GM13976 (cell line): ENCODE data around the gene SFXN5.

Experiments used
- DNase-seq: peaks from one replicate; pipeline ENCODE4 v3.0.0; 2012; ENCODE audit warnings: low spot score
- in situ Hi-C: fragments of 300-500 bp; cut with MboI; formaldehyde crosslinking; loops from one replicate; pipeline ENCODE4 v1.12.0; 2022; ENCODE audit warnings: low sequenced_read_pairs, mixed read lengths, inconsistent platforms; ENCODE audit not compliant: unreplicated experiment
- TF ChIP-seq, protein P1 (sequence below): IDR thresholded peaks from 2 replicates; pipeline ENCODE4 v1.5.1; 2012; ENCODE audit warnings: borderline replicate concordance, mild to moderate bottlenecking; ENCODE audit not compliant: insufficient read depth; ENCODE audit errors: extremely low read depth, missing control alignments, control extremely low read depth

SFXN5 gene

DNA sequence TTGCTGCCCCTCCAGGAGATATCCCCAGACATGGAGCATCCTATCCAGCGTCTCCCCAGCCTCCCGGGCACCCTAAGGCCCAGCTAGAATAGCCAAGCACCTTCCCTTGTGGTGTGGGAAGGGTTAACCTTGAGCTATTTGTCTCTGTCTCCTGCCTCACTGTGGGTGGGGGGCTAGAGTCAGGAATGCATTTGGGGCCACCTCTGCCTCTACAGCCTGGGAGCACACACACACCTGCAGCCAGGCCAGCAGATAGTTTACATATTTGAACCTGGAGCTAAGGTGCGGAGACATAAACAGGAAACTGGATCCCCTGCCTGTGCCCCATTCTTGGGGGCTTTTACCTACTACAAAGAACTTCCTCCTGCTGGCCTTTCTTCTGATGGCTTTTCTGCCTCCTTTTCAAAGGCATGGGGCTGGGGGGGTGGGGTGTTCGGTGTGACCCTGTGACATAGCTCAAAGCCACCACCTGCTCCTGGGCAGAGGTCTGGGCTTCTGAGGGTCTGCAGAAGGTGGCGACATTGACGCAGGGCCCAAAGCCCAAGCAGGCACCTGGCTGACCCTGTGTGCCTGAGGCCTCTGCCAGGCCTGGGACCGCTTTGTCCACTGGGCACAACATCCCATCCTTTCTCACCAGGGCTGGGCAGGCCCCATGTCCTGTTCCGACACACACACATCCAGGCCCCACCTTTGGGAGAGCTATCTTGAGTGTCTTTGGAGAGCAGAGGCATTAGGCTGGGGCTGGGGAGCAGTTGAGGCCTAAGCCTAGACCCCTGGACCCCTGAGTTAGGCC, 120.0 kb downstream of the SFXN5 start:
- in situ Hi-C loops, result no loop called here
- no peak for DNase-seq
- TF ChIP-seq, protein P1, sequence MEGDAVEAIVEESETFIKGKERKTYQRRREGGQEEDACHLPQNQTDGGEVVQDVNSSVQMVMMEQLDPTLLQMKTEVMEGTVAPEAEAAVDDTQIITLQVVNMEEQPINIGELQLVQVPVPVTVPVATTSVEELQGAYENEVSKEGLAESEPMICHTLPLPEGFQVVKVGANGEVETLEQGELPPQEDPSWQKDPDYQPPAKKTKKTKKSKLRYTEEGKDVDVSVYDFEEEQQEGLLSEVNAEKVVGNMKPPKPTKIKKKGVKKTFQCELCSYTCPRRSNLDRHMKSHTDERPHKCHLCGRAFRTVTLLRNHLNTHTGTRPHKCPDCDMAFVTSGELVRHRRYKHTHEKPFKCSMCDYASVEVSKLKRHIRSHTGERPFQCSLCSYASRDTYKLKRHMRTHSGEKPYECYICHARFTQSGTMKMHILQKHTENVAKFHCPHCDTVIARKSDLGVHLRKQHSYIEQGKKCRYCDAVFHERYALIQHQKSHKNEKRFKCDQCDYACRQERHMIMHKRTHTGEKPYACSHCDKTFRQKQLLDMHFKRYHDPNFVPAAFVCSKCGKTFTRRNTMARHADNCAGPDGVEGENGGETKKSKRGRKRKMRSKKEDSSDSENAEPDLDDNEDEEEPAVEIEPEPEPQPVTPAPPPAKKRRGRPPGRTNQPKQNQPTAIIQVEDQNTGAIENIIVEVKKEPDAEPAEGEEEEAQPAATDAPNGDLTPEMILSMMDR, result no peak

DNA sequence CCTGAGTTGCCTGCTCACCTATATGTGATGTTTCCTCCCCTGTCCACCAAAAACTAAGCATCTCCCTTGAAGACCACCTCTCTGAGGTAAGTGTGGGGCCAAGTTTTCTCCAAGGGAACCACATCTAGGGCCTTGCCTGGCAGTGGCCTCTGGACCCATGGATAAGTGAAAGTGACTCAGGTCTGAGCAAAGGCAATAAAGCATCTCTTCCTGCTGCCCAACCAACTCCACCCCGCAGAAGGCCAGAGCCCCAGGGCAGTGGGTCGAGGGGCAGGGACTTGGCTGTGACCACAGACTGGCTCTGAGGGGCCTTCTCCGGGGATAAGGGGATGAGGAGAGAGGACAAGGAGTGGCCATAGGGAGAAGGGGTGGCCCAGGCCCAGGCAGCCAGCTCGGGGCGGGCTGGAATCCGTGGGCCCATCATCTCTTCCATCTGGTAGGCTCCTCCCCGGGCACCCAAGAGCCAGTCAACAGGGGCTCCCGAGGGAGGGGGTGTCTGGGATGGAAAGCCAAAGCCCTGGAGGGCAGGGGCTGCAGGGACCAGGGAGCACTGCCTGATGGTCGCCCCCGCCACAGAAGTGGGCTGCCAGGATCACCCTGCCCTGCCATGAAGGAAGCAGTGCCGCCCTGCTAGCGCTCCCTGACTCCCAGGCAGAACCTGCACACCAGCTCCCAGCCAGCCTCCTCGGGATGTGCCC, 120.8 kb downstream of the SFXN5 start:
- DNase-seq, result no peak
- TF ChIP-seq, protein P1, result no peak
- in situ Hi-C loops, result no loop called here

DNA sequence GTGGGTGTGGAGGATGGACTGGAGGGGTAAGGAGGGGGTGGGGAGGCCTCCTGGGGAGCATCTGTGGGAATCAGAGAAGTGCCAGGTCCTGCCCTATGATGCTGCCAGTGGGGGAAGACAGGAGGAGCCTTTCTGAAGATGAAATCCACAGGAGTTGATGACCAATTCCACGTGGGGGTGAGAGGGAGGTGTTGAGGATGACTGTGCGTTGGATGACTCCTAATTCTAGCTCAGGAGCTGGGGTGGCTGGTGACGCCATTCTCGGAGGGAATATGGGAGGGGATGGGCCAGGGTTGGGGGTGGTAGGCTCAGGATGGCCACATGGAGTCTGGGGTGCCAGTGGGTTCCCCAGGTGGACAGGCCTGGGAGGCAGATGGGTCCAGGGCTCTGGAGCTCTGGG, 121.9 kb downstream of the SFXN5 start:
- in situ Hi-C loops, result no loop called here
- no peak for DNase-seq
- TF ChIP-seq, protein P1, result no peak

DNA sequence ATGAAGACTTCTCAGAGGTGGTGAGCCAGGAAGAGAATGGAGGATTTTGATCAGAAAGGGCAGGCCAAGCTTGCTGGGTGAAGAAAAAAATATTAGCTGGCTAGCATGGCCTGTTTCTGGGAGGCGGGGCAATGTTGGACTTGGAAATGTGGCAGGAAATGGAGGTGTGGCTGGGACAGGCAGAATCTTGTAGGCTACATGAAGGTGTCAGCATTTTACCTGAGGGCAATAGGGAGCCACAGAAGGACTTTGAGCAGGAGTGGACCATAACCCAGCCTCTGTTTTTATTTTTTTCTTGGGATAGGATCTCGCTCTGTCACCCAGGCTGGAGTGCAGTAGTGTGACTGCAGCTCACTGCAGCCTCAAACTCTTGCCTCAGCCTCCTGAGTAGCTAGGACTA, 122.5 kb downstream of the SFXN5 start:
- in situ Hi-C loops, result no loop called here
- TF ChIP-seq, protein P1, result no peak
- DNase-seq, result no peak

DNA sequence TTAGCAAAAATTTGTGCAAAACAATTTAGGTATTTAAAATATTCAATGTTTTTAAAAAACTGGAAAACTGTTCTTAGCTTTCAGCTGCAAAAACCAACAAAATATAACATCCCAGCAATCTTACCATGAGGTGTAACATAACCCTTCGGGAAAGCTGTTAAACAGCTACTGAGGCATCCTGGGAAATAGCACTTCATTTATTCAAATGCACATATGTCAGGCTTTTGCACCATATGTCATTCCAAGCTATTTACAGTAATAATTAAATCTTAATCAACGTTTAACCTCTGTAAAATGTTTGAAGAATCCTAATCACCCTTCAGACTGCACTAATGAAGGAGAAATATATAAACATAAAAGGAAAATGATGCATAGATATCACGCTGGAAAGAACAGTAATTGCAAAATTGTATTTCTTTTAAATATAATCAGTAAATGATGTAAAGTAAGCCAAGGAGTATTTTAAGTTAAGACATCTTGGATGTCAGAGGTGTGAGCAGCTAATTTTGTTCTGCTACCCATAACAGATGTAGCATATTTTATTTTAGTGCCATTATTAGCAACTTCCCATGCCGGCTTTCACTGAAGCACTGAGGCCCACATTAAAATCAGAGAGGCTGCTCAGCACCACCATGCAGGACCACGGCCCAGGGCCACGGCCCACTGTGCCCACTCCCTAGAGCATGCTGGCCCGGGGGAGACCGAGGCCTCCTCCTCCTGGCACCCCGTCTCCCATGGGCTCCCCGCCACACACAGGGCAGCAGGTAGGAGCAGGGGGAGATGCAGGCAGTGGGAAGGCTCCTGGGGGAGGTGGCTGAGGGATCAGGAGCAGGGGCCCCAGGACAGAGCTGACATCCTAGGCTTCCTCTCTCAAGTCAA, 123.3 kb downstream of the SFXN5 start:
- no peak for DNase-seq
- in situ Hi-C loops, result no loop called here
- TF ChIP-seq, protein P1, result no peak

DNA sequence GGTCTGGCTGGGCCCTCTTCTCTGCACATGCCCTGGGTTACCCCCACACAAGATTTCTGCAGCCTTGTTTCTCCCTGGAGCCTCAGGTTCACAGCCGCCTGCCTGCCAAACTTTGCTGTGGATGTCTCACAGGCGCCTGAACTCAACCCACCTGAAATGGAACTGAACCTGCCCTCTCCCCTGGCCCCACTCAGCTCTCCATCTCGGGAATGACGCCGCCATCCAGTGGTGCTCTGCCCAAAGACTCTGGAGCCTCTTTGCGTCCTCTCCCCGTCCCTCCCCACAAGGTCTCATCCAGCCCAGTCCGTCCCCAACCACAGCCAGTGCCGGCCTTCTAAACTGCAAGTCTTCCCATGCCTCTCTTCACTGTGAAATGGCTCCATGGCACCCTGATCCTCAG, 125.0 kb downstream of the SFXN5 start:
- DNase-seq, result no peak
- TF ChIP-seq, protein P1, result no peak
- in situ Hi-C loops, result no loop called here
